HG03571 (cell line): Measurements from ENCODE around the gene PRKCE.

Experiments used
- ATAC-seq: cut with Tn5 transposase; IDR thresholded peaks from one replicate; pipeline ENCODE4 v1.9.1; 2021; ENCODE audit not compliant: unreplicated experiment

Gene PRKCE

GRCh38 chr2:45979065-45979464 is 327.6 kb downstream of the PRKCE start:
- no peak for ATAC-seq

- ATAC-seq = no peak
Observed at GRCh38 chr2:45980161-45980865, 328.8 kb downstream of the PRKCE start.

- ATAC-seq = no peak
Observed at GRCh38 chr2:45981384-45981930, 330.0 kb downstream of the PRKCE start.

- ATAC-seq = no peak
Observed at GRCh38 chr2:45982096-45982495, 330.6 kb downstream of the PRKCE start.

- ATAC-seq = no peak
Observed at GRCh38 chr2:45983213-45983612, 331.7 kb downstream of the PRKCE start.

GRCh38 chr2:45984366-45984765 is 332.9 kb downstream of the PRKCE start:
- ATAC-seq = no peak

- ATAC-seq = no peak
Observed at GRCh38 chr2:45984896-45985473, 333.5 kb downstream of the PRKCE start.

GRCh38 chr2:45986509-45986908 is 335.0 kb downstream of the PRKCE start:
- no peak for ATAC-seq

- ATAC-seq = no peak
Observed at GRCh38 chr2:45987856-45988255, 336.4 kb downstream of the PRKCE start.

GRCh38 chr2:45988879-45989278 is 337.4 kb downstream of the PRKCE start:
- ATAC-seq = no peak

- ATAC-seq = no peak
Observed at GRCh38 chr2:45990131-45990530, 338.7 kb downstream of the PRKCE start.

GRCh38 chr2:45992021-45992740 is 340.7 kb downstream of the PRKCE start:
- ATAC-seq = no peak

GRCh38 chr2:45992741-45993475 is 341.4 kb downstream of the PRKCE start:
- no peak for ATAC-seq

GRCh38 chr2:45993476-45993991 is 342.1 kb downstream of the PRKCE start:
- ATAC-seq = no peak

- no peak for ATAC-seq
Observed at GRCh38 chr2:45994060-45994459, 342.6 kb downstream of the PRKCE start.

GRCh38 chr2:46000660-46001059 is 349.2 kb downstream of the PRKCE start:
- ATAC-seq = no peak

- ATAC-seq = no peak
Observed at GRCh38 chr2:46001290-46001689, 349.8 kb downstream of the PRKCE start.

- ATAC-seq = no peak
Observed at GRCh38 chr2:46001741-46002506, 350.4 kb downstream of the PRKCE start.

GRCh38 chr2:46002507-46002883 is 351.0 kb downstream of the PRKCE start:
- ATAC-seq = no peak

- no peak for ATAC-seq
Observed at GRCh38 chr2:46002947-46003346, 351.5 kb downstream of the PRKCE start.
